Measurements from ENCODE around the gene HS3ST6. TPM values are rescaled to one million over a fixed set of nuclear protein-coding genes. Genes with fewer than 3 reads are reported as not detected.
A peak's percentile ranks its signal among the peaks of the same experiment; 100 is the strongest.
"Not testable (repeated sequence)": the region's sequence is repeated elsewhere in the genome, so short reads cannot be mapped to it uniquely, and the experiment has no call there.

The HS3ST6 gene
- total RNA-seq, 4 donors from 2014 or later, result 0.54 TPM; not detected in 3

DNA sequence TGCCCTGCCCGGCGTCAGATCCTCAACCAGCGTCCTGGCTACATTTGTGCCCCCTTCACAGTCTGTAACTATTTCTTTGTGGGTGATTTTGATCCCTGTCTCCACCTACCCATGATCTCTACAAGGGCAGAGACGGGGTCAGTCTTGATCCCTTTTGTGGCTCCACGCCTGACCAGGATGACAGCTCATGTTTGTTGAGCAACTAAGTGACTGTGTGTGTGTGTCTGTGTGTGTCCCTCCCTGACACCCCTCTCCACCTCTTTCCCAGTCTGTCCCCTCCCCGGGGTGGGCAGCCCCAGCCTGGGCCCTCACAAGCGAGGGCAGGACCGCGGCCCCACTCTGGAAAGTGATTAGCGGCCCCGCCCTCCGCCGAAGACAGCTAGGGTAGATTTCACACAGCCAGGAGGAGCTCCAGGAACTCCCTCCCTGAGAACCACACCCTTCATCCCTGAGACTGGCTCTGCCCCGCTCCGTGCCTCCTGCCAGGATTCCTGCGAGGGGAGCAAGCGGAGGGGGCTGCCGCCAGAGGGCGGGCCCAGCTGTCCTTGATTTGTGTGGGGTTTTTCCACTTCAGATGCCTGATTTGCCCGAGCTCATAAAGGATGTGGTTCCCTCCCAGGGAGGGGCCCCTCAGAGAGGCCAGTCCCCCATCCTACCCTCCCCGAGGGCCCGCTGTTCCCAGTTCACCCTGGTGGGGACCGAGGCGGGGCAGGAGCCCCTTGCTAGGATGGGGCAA is 5.3 kb upstream of the HS3ST6 start:
- Histone ChIP-seq H3K9me3 (no peaks in the 10 kb centered on the region), H3K27ac (no peak overlapping the region), H3K4me3 (replicated peaks in 1 of 3) (no peak overlapping the region), H3K36me3 (no peaks in the 10 kb centered on the region), H3K27me3 (peaks cover 12% of the 10 kb centered on the region), H3K4me1 (peaks cover 0 to 12% of the 10 kb centered on the region in 2 donors)
- no peak for TF ChIP-seq POLR2A (IDR thresholded peaks at IDR 0.05)
- TF ChIP-seq, protein P1, sequence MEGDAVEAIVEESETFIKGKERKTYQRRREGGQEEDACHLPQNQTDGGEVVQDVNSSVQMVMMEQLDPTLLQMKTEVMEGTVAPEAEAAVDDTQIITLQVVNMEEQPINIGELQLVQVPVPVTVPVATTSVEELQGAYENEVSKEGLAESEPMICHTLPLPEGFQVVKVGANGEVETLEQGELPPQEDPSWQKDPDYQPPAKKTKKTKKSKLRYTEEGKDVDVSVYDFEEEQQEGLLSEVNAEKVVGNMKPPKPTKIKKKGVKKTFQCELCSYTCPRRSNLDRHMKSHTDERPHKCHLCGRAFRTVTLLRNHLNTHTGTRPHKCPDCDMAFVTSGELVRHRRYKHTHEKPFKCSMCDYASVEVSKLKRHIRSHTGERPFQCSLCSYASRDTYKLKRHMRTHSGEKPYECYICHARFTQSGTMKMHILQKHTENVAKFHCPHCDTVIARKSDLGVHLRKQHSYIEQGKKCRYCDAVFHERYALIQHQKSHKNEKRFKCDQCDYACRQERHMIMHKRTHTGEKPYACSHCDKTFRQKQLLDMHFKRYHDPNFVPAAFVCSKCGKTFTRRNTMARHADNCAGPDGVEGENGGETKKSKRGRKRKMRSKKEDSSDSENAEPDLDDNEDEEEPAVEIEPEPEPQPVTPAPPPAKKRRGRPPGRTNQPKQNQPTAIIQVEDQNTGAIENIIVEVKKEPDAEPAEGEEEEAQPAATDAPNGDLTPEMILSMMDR (IDR thresholded peaks at IDR 0.05), result peak in 1 of 6 experiments; percentile 6
- peak in 1 of 2 donors; percentile 15 for DNase-seq
- 25 to 32% methylated on average over 19 to 24 of the region's 24 CpGs for WGBS, 2 donors
- intact Hi-C loops (cut with DNase I), result no loop called here

DNA sequence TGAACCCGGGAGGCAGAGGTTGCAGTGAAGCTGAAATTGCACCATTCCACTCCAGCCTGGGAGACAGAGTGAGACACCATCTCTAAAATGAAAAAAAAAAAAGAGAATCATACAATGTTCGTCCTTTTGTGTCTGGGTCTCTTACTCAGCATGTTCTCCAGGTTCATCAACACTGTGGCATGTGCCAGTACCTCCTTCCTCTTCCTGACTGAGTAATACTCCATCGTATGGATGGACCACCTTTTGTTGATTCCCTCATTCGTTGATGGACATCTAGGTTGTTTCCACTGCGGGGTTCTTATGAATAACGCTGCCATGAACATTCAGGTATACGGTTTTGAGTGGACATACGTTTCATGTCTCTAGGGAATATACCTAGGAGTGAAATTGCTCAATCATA is 4.1 kb upstream of the HS3ST6 start:
- intact Hi-C loops (cut with DNase I), result no loop called here

DNA sequence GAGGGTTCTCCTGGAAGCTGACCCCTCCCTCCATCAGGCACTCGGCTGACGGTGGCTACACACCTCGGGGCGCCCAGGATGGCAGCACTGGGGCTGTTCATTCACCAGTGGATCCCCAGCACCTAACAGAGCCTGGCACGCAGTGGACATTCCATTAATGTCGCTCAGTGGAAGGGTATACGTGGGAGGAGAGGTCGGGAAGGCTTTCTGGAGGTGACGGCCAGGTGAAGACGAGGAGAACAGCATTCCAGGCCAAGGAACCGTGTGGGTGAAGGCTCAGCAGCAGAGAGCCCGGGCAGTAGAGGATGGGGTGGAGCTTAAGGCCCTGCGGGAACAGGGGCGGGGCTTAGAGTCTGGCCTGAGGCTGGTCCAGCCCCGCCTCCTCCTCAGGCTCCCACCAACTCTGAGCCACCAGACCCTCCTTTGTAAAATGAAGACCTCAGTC is 2.5 kb upstream of the HS3ST6 start:
- peaks cover 12% of the 10 kb centered on the region for H3K27me3 ChIP-seq

More for the DNA sequence above, 4.1 kb upstream of the HS3ST6 start:
- H3K4me3 ChIP-seq (replicated peaks in 1 of 3), result no peak overlapping the region
- TF ChIP-seq, protein P1 (IDR thresholded peaks at IDR 0.05), result no peak
- TF ChIP-seq POLR2A (IDR thresholded peaks at IDR 0.05), result no peak
- WGBS, 2 donors, result 83 to 86% methylated on average over 8 of the region's 8 CpGs
- DNase-seq, result no peak
- H3K4me1 ChIP-seq, result peaks cover 0 to 19% of the 10 kb centered on the region in 2 donors
- peaks cover 12% of the 10 kb centered on the region for H3K27me3 ChIP-seq
- no peaks in the 10 kb centered on the region for H3K36me3 ChIP-seq
- no peak overlapping the region for H3K27ac ChIP-seq
- no peaks in the 10 kb centered on the region for H3K9me3 ChIP-seq

DNA sequence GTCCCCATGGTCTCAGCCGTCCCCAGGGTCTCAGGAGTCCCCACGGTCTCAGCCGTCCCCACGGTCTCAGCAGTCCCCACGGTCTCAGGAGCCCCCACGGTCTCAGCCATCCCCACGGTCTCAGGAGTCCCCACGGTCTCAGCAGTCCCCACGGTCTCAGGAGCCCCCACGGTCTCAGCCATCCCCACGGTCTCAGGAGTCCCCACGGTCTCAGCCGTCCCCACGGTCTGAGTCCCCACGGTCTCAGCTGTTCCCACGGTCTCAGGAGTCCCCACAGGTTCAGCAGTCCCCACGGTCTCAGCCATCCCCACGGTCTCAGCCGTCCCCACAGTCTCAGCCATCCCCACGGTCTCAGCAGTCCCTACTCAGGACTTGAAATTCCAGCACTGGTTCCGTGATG is 1.9 kb upstream of the HS3ST6 start:
- WGBS, 2 donors, result 65% methylated on average over 20 to 21 of the region's 21 CpGs
- DNase-seq; H3K36me3 ChIP-seq; intact Hi-C loops (cut with DNase I); H3K4me3 ChIP-seq (replicated peaks in 1 of 3); H3K27ac ChIP-seq; H3K9me3 ChIP-seq: not testable (repeated sequence)
- Histone ChIP-seq H3K27me3 (peaks cover 12% of the 10 kb centered on the region), H3K4me1 (peaks cover 0 to 15% of the 10 kb centered on the region in 2 donors)

More for the DNA sequence above, 2.5 kb upstream of the HS3ST6 start:
- TF ChIP-seq, protein P1 (IDR thresholded peaks at IDR 0.05), result no peak
- no peak for TF ChIP-seq POLR2A (IDR thresholded peaks at IDR 0.05)
- no peaks in the 10 kb centered on the region for H3K36me3 ChIP-seq
- peaks cover 0 to 15% of the 10 kb centered on the region in 2 donors for H3K4me1 ChIP-seq
- no peak overlapping the region for H3K4me3 ChIP-seq (replicated peaks in 1 of 3)
- no peak overlapping the region for H3K27ac ChIP-seq
- intact Hi-C loops (cut with DNase I), result no loop called here
- DNase-seq, result peak in 1 of 2 donors; percentile 42
- H3K9me3 ChIP-seq, result no peaks in the 10 kb centered on the region
- 10 to 12% methylated on average over 14 to 15 of the region's 15 CpGs for WGBS, 2 donors

DNA sequence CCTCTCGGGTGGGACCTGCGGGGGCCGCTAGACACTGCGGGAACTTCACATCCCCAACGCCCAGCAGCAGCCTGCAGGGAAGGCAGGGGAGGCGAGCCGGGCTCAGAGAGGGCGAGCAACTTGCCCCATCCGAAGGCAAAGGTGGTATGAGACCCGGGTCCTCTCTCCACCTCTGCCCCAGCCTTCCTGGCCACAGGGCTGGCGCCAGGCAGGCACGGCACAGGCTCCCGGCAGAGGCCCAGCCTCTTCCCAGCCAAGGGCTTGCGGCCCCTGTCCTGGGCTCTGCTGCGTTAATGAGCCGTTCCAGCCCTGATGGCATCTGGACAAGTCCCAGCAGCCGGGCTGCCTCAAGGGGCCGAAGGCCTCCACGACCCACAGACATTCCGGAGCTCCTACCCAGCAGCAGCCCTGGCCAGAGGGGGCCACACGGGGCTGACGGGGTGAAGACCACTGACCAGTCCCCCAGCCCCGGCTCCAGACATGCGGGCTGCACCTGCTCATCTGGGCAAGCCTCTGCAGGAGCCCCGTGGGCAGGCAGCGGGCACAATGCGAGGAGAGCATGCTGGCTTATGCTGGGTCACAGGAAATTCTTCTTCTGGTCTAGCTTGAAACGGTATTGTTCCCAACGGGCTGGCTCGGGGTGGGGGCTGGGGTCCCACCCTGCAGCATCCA is 1.2 kb upstream of the HS3ST6 start:
- Histone ChIP-seq H3K27ac (no peak overlapping the region), H3K27me3 (peaks cover 12% of the 10 kb centered on the region), H3K4me1 (peaks cover 0 to 15% of the 10 kb centered on the region in 2 donors), H3K36me3 (no peaks in the 10 kb centered on the region), H3K4me3 (replicated peaks in 1 of 3) (no peak overlapping the region), H3K9me3 (no peaks in the 10 kb centered on the region)
- 35 to 41% methylated on average over 4 to 6 of the region's 30 CpGs for WGBS, 2 donors
- intact Hi-C loops (cut with DNase I), result no loop called here
- TF ChIP-seq, protein P1 (IDR thresholded peaks at IDR 0.05), result no peak
- TF ChIP-seq POLR2A (IDR thresholded peaks at IDR 0.05), result no peak
- DNase-seq, result no peak

Data from thyroid gland (tissue), 4 donors.